Osteocyte (in vitro differentiated cells): Measurements from ENCODE around the gene MX2. TPM values are rescaled to one million over a fixed set of nuclear protein-coding genes. Genes with fewer than 3 reads are reported as not detected.

ENCODE experiments used
- DNase-seq: peaks from one replicate; pipeline ENCODE4 v3.0.0; 2021; ENCODE audit warnings: mixed read lengths; ENCODE audit not compliant: unreplicated experiment; ENCODE audit errors: extremely low spot score
- H3K27ac Mint-ChIP-seq: one replicate; pipeline ENCODE4 v1.8.0; 2021; ENCODE audit warnings: mild to moderate bottlenecking, mixed read lengths; ENCODE audit not compliant: unreplicated experiment
- H3K27me3 Mint-ChIP-seq: one replicate; pipeline ENCODE4 v1.8.0; 2021; ENCODE audit warnings: mixed read lengths; ENCODE audit not compliant: unreplicated experiment
- H3K36me3 Mint-ChIP-seq: one replicate; pipeline ENCODE4 v1.8.0; 2021; ENCODE audit warnings: mixed read lengths; ENCODE audit not compliant: unreplicated experiment
- H3K4me1 Mint-ChIP-seq: one replicate; pipeline ENCODE4 v1.8.0; 2021; ENCODE audit warnings: mixed read lengths; ENCODE audit not compliant: unreplicated experiment
- H3K4me3 Mint-ChIP-seq: one replicate; pipeline ENCODE4 v1.8.0; 2021; ENCODE audit warnings: mild to moderate bottlenecking, moderate library complexity, mixed read lengths; ENCODE audit not compliant: unreplicated experiment
- H3K9me3 Mint-ChIP-seq: one replicate; pipeline ENCODE4 v1.8.0; 2021; ENCODE audit warnings: mixed read lengths; ENCODE audit not compliant: unreplicated experiment
- total RNA-seq: library from RNA; stranded (reverse); gene quantifications from 2 replicates; pipeline ENCODE4 v1.2.1, GENCODE V29; 2021
- TF ChIP-seq, protein P1 (sequence below): fragments of 200-600 bp; sonication (generic); IDR thresholded peaks from 2 replicates; pipeline ENCODE4 v1.5.0; 2021; ENCODE audit warnings: antibody characterized with exemption, mild to moderate bottlenecking, moderate library complexity

The MX2 gene
- total RNA-seq, 1 donor from 2014 or later: not detected

DNA sequence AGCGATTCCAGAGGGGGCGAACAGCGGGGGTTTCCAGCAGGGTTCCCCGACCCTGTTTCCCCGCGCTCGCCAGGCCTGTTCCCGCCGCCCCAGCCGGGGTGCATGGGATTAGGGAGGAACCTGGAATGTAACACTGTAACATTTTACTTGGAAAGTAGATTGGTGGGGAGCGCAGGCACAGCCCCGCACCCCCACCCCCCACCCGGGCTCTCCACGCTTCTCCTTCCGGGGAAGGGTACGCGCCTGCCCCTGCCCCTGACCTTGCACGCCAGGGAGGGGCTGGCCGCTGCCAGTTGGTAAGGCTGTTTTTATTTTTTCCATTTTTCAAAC lies 44.8 kb upstream of the MX2 start:
- peaks cover 51% of the 10 kb centered on the region for H3K27me3 Mint-ChIP-seq
- H3K4me3 Mint-ChIP-seq: no peak overlapping the region
- H3K27ac Mint-ChIP-seq: no peak overlapping the region
- H3K9me3 Mint-ChIP-seq: no peaks in the 10 kb centered on the region
- DNase-seq: no peak
- TF ChIP-seq, protein P1, sequence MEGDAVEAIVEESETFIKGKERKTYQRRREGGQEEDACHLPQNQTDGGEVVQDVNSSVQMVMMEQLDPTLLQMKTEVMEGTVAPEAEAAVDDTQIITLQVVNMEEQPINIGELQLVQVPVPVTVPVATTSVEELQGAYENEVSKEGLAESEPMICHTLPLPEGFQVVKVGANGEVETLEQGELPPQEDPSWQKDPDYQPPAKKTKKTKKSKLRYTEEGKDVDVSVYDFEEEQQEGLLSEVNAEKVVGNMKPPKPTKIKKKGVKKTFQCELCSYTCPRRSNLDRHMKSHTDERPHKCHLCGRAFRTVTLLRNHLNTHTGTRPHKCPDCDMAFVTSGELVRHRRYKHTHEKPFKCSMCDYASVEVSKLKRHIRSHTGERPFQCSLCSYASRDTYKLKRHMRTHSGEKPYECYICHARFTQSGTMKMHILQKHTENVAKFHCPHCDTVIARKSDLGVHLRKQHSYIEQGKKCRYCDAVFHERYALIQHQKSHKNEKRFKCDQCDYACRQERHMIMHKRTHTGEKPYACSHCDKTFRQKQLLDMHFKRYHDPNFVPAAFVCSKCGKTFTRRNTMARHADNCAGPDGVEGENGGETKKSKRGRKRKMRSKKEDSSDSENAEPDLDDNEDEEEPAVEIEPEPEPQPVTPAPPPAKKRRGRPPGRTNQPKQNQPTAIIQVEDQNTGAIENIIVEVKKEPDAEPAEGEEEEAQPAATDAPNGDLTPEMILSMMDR: no peak
- no peaks in the 10 kb centered on the region for H3K36me3 Mint-ChIP-seq
- peaks cover 3% of the 10 kb centered on the region for H3K4me1 Mint-ChIP-seq

- peaks cover 48% of the 10 kb centered on the region for H3K27me3 Mint-ChIP-seq
- TF ChIP-seq, protein P1: no peak
- H3K4me3 Mint-ChIP-seq: no peak overlapping the region
- no peaks in the 10 kb centered on the region for H3K9me3 Mint-ChIP-seq
- H3K27ac Mint-ChIP-seq: no peak overlapping the region
- H3K4me1 Mint-ChIP-seq: peaks cover 3% of the 10 kb centered on the region
- no peak for DNase-seq
- H3K36me3 Mint-ChIP-seq: no peaks in the 10 kb centered on the region
Measured at GRCh38 chr21:41317458-41317857, 44.4 kb upstream of the MX2 start.

DNA sequence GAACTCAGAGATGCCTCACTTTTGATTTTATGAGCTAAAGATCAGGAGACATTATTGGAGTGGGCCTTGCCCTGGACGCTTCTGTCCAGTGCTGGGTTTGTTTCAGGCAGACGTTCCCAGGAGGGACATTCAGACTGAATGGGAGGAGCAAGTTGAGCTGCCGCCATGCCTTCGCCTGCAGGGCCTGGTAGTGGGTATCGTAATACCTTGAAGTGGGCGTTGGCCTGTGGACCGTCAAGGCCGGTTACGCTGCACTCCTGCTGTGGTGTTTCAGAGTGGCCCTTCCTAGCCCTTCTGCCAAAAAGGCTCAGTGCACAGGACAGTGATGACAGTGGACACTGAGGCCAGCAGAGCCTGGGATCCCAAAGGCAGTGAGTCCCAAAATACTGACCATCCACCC lies 43.6 kb upstream of the MX2 start:
- no peaks in the 10 kb centered on the region for H3K9me3 Mint-ChIP-seq
- TF ChIP-seq, protein P1: no peak
- peaks cover 3% of the 10 kb centered on the region for H3K4me1 Mint-ChIP-seq
- no peak overlapping the region for H3K27ac Mint-ChIP-seq
- H3K4me3 Mint-ChIP-seq: no peak overlapping the region
- DNase-seq: no peak
- no peaks in the 10 kb centered on the region for H3K36me3 Mint-ChIP-seq
- peaks cover 45% of the 10 kb centered on the region for H3K27me3 Mint-ChIP-seq

GRCh38 chr21:41319273-41319672 lies 42.6 kb upstream of the MX2 start:
- Mint-ChIP-seq H3K9me3 (no peaks in the 10 kb centered on the region), H3K4me1 (peaks cover 3% of the 10 kb centered on the region), H3K27me3 (peaks cover 48% of the 10 kb centered on the region), H3K4me3 (no peak overlapping the region), H3K36me3 (no peaks in the 10 kb centered on the region), H3K27ac (no peak overlapping the region)
- DNase-seq: no peak
- TF ChIP-seq, protein P1: no peak

DNA sequence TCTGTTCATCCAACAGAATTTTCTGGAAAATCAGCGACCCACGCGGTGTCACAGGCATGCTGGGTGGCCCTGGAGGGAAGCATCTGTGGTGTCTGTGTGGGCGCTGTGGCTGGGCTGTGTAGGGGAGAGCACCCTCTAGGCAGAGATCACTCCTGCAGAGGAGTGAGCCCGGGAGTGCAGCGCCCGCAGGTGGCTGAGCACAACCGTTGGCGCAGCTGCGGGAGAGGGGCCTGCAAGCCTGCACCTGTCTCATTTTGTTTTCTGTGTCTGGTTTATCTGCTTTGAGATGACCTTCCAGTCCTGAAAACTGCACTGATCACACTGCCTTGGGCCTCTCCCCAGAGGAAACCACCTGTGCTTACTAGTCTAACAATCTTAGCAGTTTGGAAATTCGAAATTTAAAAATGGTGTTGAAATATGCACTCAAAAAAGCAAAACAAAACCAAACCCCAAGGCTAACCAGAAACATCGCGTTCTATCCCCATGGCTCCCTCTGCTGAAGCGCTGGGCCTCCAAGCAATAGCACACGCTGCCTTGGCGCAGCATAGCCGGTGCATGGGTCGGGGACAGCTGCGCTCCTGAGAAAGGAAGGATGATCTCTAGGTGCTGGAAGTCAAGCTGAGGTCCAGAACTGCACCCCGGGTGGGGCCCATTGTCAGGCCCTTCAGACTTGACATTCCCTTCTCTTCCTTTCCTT lies 40.5 kb upstream of the MX2 start:
- peaks cover 28% of the 10 kb centered on the region for H3K27me3 Mint-ChIP-seq
- H3K27ac Mint-ChIP-seq: no peak overlapping the region
- H3K9me3 Mint-ChIP-seq: no peaks in the 10 kb centered on the region
- TF ChIP-seq, protein P1: no peak
- H3K4me1 Mint-ChIP-seq: peaks cover 3% of the 10 kb centered on the region
- no peaks in the 10 kb centered on the region for H3K36me3 Mint-ChIP-seq
- DNase-seq: no peak
- H3K4me3 Mint-ChIP-seq: no peak overlapping the region
